Lung microvascular endothelial cell (primary cell): Measurements from ENCODE around the gene MAST1. TPM values are rescaled to one million over a fixed set of nuclear protein-coding genes. Genes with fewer than 3 reads are reported as not detected.
"Not testable (repeated sequence)": the region's sequence is repeated elsewhere in the genome, so short reads cannot be mapped to it uniquely, and the experiment has no call there.

Experiments used
- DNase-seq, 2 donors: peaks; one replicate each; pipeline versions ENCODE4 v3.0.0 to v3.0.0-alpha.2; 2010; ENCODE audit warnings: low read depth in 2 of 2
- total RNA-seq: library from RNA; depleted of rRNA; stranded (reverse); fragments of >200 nt; gene quantifications from 2 replicates; pipeline ENCODE4 v1.2.1, GENCODE V29; 2014

MAST1 gene
- total RNA-seq, 1 donor from 2014 or later, result 0.60 TPM

GRCh38 chr19:12890299-12890786, 52.0 kb downstream of the MAST1 start:
- not testable (repeated sequence) for DNase-seq

GRCh38 chr19:12890787-12891552, 52.7 kb downstream of the MAST1 start, which contains the start of gene GCDH:
GCDH (plus strand) TSS chr19:12891160; CDS start chr19:12891305, 145 bp downstream.
- DNase-seq, result peak; percentile 99

GRCh38 chr19:12891553-12892021, 53.3 kb downstream of the MAST1 start:
- no peak for DNase-seq

GRCh38 chr19:12893582-12893981, 55.3 kb downstream of the MAST1 start:
- no peak for DNase-seq

GRCh38 chr19:12896460-12896859, 58.1 kb downstream of the MAST1 start:
- DNase-seq, result no peak

- DNase-seq, result no peak
These were observed 61.7 kb downstream of the MAST1 start for GRCh38 chr19:12899891-12900518.

- no peak for DNase-seq
These were observed 68.9 kb downstream of the MAST1 start for GRCh38 chr19:12907166-12907565.

- no peak for DNase-seq
These were observed 74.3 kb downstream of the MAST1 start for GRCh38 chr19:12912571-12912970.

GRCh38 chr19:12913011-12913561, 74.8 kb downstream of the MAST1 start:
- peak; percentile 16 to 66 for DNase-seq

GRCh38 chr19:12913851-12914690, 75.8 kb downstream of the MAST1 start:
- peak in 1 of 2 donors; percentile 39 for DNase-seq

GRCh38 chr19:12915860-12916259, 77.5 kb downstream of the MAST1 start:
- not testable (repeated sequence) for DNase-seq

- no peak for DNase-seq
These were observed 79.9 kb downstream of the MAST1 start for GRCh38 chr19:12918253-12918652.

- no peak for DNase-seq
These were observed 82.7 kb downstream of the MAST1 start for GRCh38 chr19:12921047-12921446.

- no peak for DNase-seq
These were observed 84.6 kb downstream of the MAST1 start for GRCh38 chr19:12922959-12923358.

Other genes starting within 250 kb of the MAST1 start
- gene ZNF490, start 227.7 kb upstream of the MAST1 start, total RNA-seq, result 5.2 and 6.9 TPM in 2 replicates
- gene ZNF791, start 227.6 kb upstream of the MAST1 start, total RNA-seq, result 8.3 and 8.9 TPM in 2 replicates
- 37.0 and 77.2 TPM in 2 replicates for gene MAN2B1, start 171.8 kb upstream of the MAST1 start, total RNA-seq
- 6.3 and 9.1 TPM in 2 replicates for gene WDR83, start 171.7 kb upstream of the MAST1 start, total RNA-seq
- gene DHPS, start 156.6 kb upstream of the MAST1 start, total RNA-seq, result 40.8 and 41.1 TPM in 2 replicates
- not detected in 2 replicates for gene GNG14, start 150.5 kb upstream of the MAST1 start, total RNA-seq
- gene FBXW9, start 141.9 kb upstream of the MAST1 start, total RNA-seq, result 3.8 and 5.2 TPM in 2 replicates
- 14.4 and 19.4 TPM in 2 replicates for gene TNPO2, start 114.6 kb upstream of the MAST1 start, total RNA-seq
- 124 and 182 TPM in 2 replicates for gene TRIR, start 103.8 kb upstream of the MAST1 start, total RNA-seq
- gene GET3, start 101.0 kb upstream of the MAST1 start, total RNA-seq, result 67.8 and 73.8 TPM in 2 replicates
- not detected in 2 replicates for gene BEST2, start 86.7 kb upstream of the MAST1 start, total RNA-seq
- gene HOOK2, start 63.0 kb upstream of the MAST1 start, total RNA-seq, result 5.4 and 9.3 TPM in 2 replicates
- 59.3 and 124 TPM in 2 replicates for gene JUNB, start 47.0 kb upstream of the MAST1 start, total RNA-seq
- 185 and 189 TPM in 2 replicates for gene PRDX2, start 36.7 kb upstream of the MAST1 start, total RNA-seq
- gene THSD8, start 36.4 kb upstream of the MAST1 start, total RNA-seq, result 0.20 TPM in 1 of 2 replicates, not detected in the other
- gene RNASEH2A, start 31.9 kb upstream of the MAST1 start, total RNA-seq, result 7.1 and 9.8 TPM in 2 replicates
- not detected in 2 replicates for gene RTBDN, start 3.9 kb upstream of the MAST1 start, total RNA-seq
- 22.0 and 23.6 TPM in 2 replicates for gene DNASE2, start 42.9 kb downstream of the MAST1 start, total RNA-seq
- not detected in 2 replicates for gene KLF1, start 48.7 kb downstream of the MAST1 start, total RNA-seq
- gene GCDH, start 52.6 kb downstream of the MAST1 start, total RNA-seq, result 13.7 and 17.3 TPM in 2 replicates
- gene SYCE2, start 80.8 kb downstream of the MAST1 start, total RNA-seq, result under 0.01 and 0.20 TPM in 2 replicates
- 40.8 and 53.6 TPM in 2 replicates for gene FARSA, start 95.2 kb downstream of the MAST1 start, total RNA-seq
- 1,060 and 1,340 TPM in 2 replicates for gene CALR, start 100.1 kb downstream of the MAST1 start, total RNA-seq
- gene RAD23A, start 107.3 kb downstream of the MAST1 start, total RNA-seq, result 36.8 and 60.5 TPM in 2 replicates
- 18.5 and 21.1 TPM in 2 replicates for gene GADD45GIP1, start 118.7 kb downstream of the MAST1 start, total RNA-seq
- under 0.01 and 0.22 TPM in 2 replicates for gene DAND5, start 131.1 kb downstream of the MAST1 start, total RNA-seq
- 8.9 and 10.5 TPM in 2 replicates for gene NFIX, start 157.0 kb downstream of the MAST1 start, total RNA-seq